HepG2 (cell line): Measurements from ENCODE around the gene XPO1. TPM values are rescaled to one million over a fixed set of nuclear protein-coding genes. Genes with fewer than 3 reads are reported as not detected.
A peak's percentile ranks its signal among the peaks of the same experiment; 100 is the strongest.

Source experiments
- CBFB ChIP-seq: sonication (generic); formaldehyde crosslinking; IDR thresholded peaks from 2 replicates; pipeline ENCODE4 v1.4.0; 2020; ENCODE audit warnings: missing genetic modification reagents
- JUND ChIP-seq: sonication (generic); formaldehyde crosslinking; IDR thresholded peaks from 2 replicates; pipeline ENCODE4 v1.8.0; 2022; ENCODE audit warnings: mild to moderate bottlenecking, missing genetic modification reagents
- KDM3A ChIP-seq: IDR thresholded peaks from 2 replicates; pipeline ENCODE4 v1.6.1; 2018; ENCODE audit warnings: low read depth, missing compliant biosample characterization
- MED1 ChIP-seq: sonication (generic); formaldehyde crosslinking; IDR thresholded peaks from 2 replicates; pipeline ENCODE4 v1.4.0; 2020; ENCODE audit warnings: missing genetic modification reagents
- SP4 ChIP-seq: sonication (generic); formaldehyde crosslinking; IDR thresholded peaks from 2 replicates; pipeline ENCODE4 v1.8.1; 2023; ENCODE audit warnings: mild to moderate bottlenecking, missing genetic modification reagents
- TOE1 ChIP-seq: sonication (generic); formaldehyde crosslinking; IDR thresholded peaks from 2 replicates; pipeline ENCODE4 v1.4.0; 2020; ENCODE audit warnings: mild to moderate bottlenecking, missing genetic modification reagents
- ZBTB39 ChIP-seq: sonication (generic); formaldehyde crosslinking; IDR thresholded peaks from 2 replicates; pipeline ENCODE4 v1.5.0; 2020; ENCODE audit warnings: missing genetic modification reagents
- ZBTB7B ChIP-seq: sonication (generic); formaldehyde crosslinking; IDR thresholded peaks from 2 replicates; pipeline ENCODE4 v1.4.0; 2020; ENCODE audit warnings: missing genetic modification reagents
- ZNF605 ChIP-seq: sonication (generic); formaldehyde crosslinking; IDR thresholded peaks from 2 replicates; pipeline ENCODE4 v1.8.0; 2022; ENCODE audit warnings: mild to moderate bottlenecking, missing genetic modification reagents
- ZNF773 ChIP-seq: sonication (generic); formaldehyde crosslinking; IDR thresholded peaks from 2 replicates; pipeline ENCODE4 v1.4.0; 2020; ENCODE audit warnings: missing genetic modification reagents, borderline replicate concordance
- polyA plus RNA-seq, 8 experiments: library from polyadenylated mRNA; depleted of rRNA in 3 of 8; stranded (reverse) in 7 of 8; unstranded in 1 of 8; fragments of >200 nt; fragmentation: Illumina TruSeq in 4 of 8; extraction: Trizol in 4 of 8; gene quantifications; 2 replicates each; pipeline versions ENCODE4 v1.2.1 to v1.2.3, GENCODE V29; 2011 to 2016; ENCODE audit warnings: low read depth in 4 of 8, missing spikeins in 1 of 8, mixed read lengths in 1 of 8; ENCODE audit not compliant: insufficient read depth in 1 of 8
- total RNA-seq, 5 experiments: library from RNA; depleted of rRNA; stranded (reverse); fragments of >200 nt; fragmentation: Illumina TruSeq; extraction: Trizol; gene quantifications; 2 replicates each; pipeline ENCODE4 v1.2.3, GENCODE V29; 2016; ENCODE audit warnings: low read depth in 1 of 5
- TF ChIP-seq, protein P1 (sequence below): sonication (generic); formaldehyde crosslinking; IDR thresholded peaks from 2 replicates; pipeline ENCODE4 v1.5.1; 2020; ENCODE audit warnings: missing genetic modification reagents, mild to moderate bottlenecking, borderline replicate concordance
- TF ChIP-seq, protein P2 (sequence below): sonication (generic); formaldehyde crosslinking; IDR thresholded peaks from 2 replicates; pipeline ENCODE4 v1.9.0; 2022; ENCODE audit warnings: low read depth, missing genetic modification reagents
- TF ChIP-seq, protein P3 (sequence below), 2 experiments: fragments of 450-650 bp in 1 of 2; sonication (generic) in 1 of 2; formaldehyde crosslinking in 1 of 2; IDR thresholded peaks; 2 replicates each; pipeline versions ENCODE4 v1.6.1 to v1.8.0; 2016 to 2022; ENCODE audit warnings: antibody characterized with exemption in 1 of 2, mild to moderate bottlenecking in 1 of 2, missing genetic modification reagents in 1 of 2

Gene XPO1
- total and polyA plus RNA-seq, 2 of the 13 experiments (the other 11 are each of a cell fraction or from before 2014, with no cell fraction given): 67.4 to 212 TPM

GRCh38 chr2:61470965-61471904 is 66.9 kb downstream of the XPO1 start, which contains the start of gene USP34 (continued):
- no peak; the same call in 1 of the 2 replicates for TF ChIP-seq JUND (CRISPR knock-in tag)
- peak; percentile 85 for TF ChIP-seq ZNF605 (CRISPR knock-in tag)
- TF ChIP-seq, protein P1, sequence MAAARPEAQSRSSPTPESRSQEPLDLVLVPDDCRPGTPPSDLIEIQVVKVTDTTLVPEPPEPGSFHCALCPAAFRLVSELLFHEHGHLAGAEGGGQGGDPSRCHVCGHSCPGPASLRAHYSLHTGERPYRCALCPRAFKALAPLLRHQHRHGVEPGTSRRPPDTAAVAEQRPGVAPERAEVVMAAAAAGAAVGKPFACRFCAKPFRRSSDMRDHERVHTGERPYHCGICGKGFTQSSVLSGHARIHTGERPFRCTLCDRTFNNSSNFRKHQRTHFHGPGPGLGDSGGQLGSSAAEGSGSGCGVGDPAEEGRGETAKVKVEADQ (CRISPR knock-in tag): 0 out of 2 replicates have a peak, but pooled peaks have one; percentile 42
- TF ChIP-seq SP4 (CRISPR knock-in tag): no peak
- TF ChIP-seq ZBTB39 (CRISPR knock-in tag): peak; percentile 72; the same call in 1 of the 2 replicates
- peak; percentile 62 for TF ChIP-seq ZBTB7B (CRISPR knock-in tag)
- TF ChIP-seq, protein P2, sequence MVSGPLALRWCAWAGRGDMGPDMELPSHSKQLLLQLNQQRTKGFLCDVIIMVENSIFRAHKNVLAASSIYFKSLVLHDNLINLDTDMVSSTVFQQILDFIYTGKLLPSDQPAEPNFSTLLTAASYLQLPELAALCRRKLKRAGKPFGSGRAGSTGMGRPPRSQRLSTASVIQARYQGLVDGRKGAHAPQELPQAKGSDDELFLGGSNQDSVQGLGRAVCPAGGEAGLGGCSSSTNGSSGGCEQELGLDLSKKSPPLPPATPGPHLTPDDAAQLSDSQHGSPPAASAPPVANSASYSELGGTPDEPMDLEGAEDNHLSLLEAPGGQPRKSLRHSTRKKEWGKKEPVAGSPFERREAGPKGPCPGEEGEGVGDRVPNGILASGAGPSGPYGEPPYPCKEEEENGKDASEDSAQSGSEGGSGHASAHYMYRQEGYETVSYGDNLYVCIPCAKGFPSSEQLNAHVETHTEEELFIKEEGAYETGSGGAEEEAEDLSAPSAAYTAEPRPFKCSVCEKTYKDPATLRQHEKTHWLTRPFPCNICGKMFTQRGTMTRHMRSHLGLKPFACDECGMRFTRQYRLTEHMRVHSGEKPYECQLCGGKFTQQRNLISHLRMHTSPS (CRISPR knock-in tag): no peak; the same call in 1 of the 2 replicates
- no peak; the same call in none of the 2 replicates for TF ChIP-seq CBFB (CRISPR knock-in tag)
- TF ChIP-seq KDM3A (CRISPR knock-in tag): peak; percentile 86; the same call in 1 of the 2 replicates
- TF ChIP-seq, protein P3, sequence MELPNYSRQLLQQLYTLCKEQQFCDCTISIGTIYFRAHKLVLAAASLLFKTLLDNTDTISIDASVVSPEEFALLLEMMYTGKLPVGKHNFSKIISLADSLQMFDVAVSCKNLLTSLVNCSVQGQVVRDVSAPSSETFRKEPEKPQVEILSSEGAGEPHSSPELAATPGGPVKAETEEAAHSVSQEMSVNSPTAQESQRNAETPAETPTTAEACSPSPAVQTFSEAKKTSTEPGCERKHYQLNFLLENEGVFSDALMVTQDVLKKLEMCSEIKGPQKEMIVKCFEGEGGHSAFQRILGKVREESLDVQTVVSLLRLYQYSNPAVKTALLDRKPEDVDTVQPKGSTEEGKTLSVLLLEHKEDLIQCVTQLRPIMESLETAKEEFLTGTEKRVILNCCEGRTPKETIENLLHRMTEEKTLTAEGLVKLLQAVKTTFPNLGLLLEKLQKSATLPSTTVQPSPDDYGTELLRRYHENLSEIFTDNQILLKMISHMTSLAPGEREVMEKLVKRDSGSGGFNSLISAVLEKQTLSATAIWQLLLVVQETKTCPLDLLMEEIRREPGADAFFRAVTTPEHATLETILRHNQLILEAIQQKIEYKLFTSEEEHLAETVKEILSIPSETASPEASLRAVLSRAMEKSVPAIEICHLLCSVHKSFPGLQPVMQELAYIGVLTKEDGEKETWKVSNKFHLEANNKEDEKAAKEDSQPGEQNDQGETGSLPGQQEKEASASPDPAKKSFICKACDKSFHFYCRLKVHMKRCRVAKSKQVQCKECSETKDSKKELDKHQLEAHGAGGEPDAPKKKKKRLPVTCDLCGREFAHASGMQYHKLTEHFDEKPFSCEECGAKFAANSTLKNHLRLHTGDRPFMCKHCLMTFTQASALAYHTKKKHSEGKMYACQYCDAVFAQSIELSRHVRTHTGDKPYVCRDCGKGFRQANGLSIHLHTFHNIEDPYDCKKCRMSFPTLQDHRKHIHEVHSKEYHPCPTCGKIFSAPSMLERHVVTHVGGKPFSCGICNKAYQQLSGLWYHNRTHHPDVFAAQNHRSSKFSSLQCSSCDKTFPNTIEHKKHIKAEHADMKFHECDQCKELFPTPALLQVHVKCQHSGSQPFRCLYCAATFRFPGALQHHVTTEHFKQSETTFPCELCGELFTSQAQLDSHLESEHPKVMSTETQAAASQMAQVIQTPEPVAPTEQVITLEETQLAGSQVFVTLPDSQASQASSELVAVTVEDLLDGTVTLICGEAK (IDR thresholded peaks at IDR 0.05): no peak
- TF ChIP-seq, protein P3 (CRISPR knock-in tag; IDR thresholded peaks at IDR 0.05): peak; percentile 48; the same call in 1 of the 2 replicates
- 0 out of 2 replicates have a peak, but pooled peaks have one; percentile 72 for TF ChIP-seq TOE1
- TF ChIP-seq MED1 (CRISPR knock-in tag): peak; percentile 79
- no peak for TF ChIP-seq ZNF773
